Mesenteric fat pad (tissue), 1 donor: ENCODE data around the gene CDH26. TPM values are rescaled to one million over a fixed set of nuclear protein-coding genes. Genes with fewer than 3 reads are reported as not detected.

Experiments used
- DNase-seq: peaks from one replicate; pipeline ENCODE4 v3.0.0-alpha.2; 2020; ENCODE audit warnings: low spot score
- total RNA-seq: library from RNA; stranded (reverse); fragmentation: NEBNext Ultra II Directional; extraction: Animal tissue kit (Norgen Biotek cat#: 25700); gene quantifications from one replicate; pipeline ENCODE4 v1.2.1, GENCODE V29; 2021
- donor health status: DM: yes; HTN: yes; CAD: no.

CDH26 gene
- total RNA-seq, 1 donor from 2014 or later = 1.5 TPM

DNA sequence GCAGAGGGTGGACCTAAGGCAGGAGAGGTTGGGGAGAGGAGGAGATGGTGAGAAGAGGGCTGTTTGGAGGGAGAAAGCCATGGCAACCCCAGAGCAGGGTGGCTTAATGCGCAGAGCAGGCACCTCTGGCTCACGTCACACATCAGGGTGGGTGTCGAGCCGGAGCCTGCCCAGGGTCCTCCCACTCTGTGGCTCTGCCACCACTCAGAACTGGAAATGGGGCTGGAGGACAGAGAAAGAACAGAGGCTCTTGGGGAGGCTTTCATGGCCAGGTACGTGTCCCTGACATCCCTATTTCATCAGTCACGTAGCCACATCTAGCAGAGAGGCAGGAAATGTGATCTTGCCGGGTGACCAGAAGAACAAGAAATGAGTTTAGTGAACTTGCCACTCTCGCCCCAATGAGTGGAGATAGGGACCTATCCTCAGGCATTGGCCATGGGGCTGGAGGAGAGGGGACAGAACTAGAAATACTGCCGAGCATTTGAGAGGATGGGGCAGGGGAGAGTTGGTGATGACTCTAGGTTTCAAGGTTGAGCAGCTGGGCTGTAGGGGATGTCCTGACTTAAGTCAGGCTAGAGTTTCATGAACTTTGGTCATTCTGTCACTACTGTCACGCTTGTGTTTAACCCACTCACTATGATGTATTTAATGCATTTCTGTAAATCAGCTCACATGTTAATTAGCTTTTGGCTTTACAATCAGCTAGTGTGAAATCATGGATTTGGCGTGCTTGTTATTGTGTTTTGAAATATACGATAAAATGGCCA lies 52.7 kb downstream of the CDH26 start:
- no peak for DNase-seq

DNA sequence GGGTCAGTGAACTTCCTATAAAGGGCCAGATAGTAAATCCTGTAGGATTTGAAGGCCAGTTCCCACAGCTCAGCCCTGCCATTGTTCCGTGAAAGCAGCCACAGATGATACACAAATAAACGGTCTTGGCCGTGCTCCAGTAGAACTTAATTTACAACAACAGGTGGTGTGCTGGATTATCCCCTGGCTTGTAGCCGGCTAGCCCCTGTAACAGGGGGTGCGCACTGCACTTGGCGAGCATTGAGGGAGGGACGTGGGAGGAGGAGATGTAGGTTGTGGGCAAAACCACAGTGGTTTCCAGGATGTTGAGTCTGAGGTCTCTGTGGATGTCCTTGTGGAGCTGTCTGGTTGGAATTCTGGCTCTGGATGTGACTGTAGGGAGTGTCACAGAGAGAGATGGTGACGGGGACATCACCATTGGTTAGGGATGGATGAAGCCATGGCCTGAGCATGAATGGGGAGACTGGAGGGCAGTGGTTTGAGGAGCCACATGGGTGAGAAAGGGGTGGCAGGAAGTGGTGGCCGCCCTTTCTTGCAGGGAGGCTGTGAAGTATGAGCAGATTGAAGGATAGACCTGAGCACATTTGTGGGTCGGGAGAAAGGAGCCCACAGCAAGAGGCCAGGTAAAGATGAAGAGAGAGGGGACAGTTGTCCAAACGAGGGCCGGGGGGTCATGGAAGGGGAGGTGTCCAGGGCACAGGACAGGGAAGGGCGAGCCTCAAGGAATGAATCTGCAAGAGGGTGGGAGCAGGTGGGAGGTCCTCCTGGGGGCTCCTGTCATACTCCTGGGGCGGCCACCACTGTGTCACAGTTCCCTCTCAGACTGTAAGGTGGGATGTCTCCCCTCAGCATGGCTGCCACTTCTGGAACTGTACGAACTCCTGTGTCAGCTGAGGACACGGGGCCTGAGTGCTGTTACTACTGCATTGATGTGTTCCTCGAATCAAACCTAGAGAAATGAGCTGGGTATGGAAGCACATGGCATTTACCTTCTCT lies 53.6 kb downstream of the CDH26 start:
- DNase-seq = no peak

DNA sequence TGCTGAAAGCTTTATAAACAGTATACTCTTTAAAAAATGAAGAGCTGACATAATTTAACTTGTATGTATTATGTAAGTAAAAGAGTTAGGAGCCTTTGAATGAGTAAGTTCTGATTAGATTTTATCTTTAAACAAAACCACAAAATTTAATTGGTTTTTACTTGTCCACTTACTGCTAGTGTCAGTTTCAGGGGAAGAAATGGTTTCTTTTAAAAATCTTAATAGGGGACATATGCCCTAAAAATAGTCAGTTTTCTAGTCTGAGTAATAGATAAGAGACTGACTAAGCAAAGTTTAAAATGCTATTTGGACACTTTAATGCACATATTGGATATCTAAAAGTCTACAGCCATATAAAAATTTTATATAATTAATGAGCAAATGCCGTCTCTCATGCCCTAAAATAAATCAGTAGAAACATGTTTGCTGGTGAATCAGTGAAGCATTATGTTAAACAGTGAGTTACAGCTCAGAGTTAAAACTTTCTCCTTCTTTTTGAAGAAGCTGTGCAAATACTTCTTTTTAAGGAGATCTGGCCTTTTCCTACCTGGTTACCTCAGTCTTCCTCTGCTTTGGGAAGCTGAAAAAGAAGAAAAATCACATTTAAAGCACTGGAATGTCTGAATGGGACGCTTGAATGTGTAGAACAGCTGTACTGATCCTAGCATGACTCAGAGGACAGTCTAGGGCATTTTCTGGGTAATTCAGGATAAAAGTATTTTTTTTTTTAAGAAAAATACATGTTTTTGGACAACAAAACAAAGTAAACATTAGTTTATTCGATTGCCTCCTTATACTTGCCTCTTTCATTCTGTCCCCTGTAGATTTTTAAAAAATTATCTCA lies 55.3 kb downstream of the CDH26 start:
- no peak for DNase-seq

DNA sequence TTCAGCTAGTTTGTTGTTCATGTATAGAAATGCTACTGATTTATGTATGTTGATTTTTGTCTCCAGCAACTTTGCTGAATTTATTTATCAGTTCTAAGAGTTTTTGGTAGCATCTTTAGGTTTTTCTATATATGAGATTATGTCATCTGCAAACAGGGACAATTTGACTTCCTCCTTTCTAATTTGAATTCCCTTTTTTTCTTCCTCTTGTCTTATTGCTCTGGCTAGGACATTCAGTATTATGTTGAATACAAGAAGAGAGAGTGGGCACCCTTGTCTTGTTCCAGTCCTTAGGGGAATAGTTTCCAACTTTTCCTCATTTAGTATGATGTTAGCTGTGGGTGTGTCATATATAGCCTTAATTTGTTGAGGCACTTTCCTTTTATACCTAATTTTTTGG lies 58.2 kb downstream of the CDH26 start:
- DNase-seq = no peak

DNA sequence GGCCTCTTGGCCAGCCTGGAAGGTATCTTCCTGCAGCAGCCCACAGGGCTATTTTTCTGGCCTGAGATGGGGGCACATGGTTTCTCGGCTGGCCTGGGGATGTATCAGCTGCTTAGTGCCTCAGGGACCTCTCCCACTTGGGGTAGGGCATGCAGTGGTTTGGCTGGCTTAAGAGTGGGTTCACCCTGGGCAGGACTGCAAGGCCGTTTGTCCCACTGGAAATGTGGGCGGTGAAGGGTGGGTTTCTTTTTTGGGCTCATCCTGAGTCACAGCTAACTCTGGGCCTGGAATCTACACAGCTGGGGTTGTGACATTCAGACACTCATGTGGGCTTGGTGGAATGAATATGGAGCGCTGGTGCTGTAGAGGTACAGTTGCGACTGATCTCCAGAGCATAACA lies 62.0 kb downstream of the CDH26 start:
- DNase-seq = no peak

DNA sequence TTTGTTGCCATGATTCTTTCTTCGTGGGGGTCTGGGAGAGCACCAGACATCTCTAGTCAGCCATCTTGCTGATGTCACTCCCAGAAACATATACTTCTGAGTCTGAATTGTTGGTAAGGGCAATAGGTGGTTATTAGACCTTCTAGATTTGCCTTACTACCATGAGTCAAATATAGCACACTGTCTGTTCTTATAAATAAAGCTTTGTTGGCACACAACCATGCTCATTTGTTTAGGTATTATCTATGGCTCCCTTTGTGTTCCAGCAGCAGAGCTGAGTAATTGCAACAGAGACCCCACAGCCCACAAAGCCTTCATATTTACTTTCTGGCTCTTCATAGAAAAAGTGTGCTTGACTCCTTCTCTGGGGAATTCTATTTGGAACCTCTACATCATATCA lies 62.9 kb downstream of the CDH26 start:
- no peak for DNase-seq

DNA sequence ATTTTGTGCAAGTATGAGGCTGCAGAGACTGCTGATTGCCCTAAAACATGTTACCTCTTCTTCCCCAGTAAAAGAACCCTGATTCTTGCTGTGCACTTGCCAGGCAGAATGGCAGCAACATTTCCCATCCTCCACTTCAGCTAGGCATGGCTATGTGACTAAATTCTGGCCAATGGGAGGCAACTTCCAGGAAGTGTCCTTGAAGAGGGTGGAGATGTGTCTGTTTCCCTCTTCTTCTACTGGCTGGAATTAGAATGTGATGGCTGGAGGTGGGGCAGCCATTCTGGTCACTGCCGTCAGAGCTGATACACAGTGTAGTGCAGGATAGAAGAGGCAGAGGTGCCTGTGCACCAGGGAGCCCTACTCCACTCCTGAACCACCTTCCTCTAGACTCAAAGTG lies 64.6 kb downstream of the CDH26 start:
- DNase-seq = no peak

DNA sequence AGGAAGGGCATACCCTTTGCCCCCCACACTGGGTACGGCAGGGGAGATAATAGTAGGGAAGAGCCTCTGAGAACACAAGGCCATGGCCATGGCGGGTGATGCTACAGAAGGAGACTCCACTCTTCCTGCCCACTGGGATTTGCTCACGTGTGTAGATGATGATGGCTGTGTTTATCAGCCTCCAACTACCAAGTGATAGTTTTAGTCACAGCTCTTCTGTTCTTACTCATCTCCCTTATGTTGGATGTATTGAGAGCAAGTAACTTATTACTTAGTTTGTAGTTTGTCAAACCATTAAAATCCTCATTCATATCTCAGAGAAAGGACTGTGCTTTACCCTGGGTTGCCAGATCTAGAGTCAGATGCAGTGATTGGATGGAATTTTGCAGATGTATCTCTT lies 66.0 kb downstream of the CDH26 start:
- no peak for DNase-seq

DNA sequence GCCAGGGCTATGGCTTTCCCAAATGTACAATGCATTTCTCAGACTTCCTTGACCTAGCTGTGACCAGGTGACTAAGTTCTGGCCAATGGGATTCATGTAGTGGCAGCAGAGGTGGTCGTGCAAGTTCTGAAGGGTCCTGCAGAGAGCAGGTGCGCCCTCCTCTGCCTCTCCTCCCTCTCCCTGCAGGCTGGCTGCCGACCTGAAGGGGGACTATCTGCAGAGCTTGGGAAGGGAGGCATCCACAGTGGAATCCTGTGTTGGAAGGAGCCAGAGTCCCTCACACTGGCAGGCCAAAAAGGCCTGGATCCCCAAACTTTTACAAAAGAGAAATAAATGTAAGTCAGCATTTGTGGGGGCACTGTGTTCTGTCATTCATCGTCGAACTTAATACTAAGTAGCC lies 66.6 kb downstream of the CDH26 start:
- DNase-seq = no peak

DNA sequence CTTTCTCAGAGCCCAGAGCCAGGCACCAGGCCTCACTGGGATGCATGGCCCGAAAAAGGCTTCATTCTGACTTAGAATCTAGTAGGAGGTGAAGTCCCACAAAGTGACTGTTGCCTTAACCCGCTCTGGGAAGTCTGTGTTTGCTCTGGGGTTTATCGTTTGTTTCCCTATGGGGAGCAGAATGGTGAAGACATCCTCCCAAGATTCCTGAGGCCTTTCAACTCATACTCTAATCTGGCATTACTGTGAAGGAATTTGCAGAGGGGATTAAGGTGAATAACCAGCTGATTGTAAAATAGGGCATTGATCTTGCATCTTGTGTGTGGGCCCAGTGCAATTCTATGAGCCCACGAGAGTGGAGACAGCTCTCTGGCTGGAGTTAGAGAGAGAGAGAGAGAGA lies 67.8 kb downstream of the CDH26 start:
- DNase-seq = no peak

DNA sequence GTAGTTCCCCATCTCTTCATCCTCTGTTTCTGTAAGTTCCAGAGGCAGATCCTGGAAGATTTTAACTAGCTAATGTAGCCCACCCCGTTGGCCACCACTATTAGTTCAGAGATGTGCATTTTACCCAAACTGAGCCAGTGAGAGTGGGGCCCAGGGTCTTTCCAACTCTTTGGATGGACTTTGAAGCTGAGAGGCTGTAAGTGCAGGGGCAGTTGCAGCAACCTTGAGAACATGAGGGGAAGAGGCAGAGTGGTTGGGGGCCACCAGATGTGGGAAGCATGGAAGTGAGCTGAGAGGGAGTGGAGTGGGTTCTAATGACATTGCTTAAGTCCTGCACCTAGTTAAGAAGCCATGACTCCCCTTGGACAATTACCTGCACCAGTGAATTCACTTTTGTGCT lies 72.2 kb downstream of the CDH26 start:
- no peak for DNase-seq

DNA sequence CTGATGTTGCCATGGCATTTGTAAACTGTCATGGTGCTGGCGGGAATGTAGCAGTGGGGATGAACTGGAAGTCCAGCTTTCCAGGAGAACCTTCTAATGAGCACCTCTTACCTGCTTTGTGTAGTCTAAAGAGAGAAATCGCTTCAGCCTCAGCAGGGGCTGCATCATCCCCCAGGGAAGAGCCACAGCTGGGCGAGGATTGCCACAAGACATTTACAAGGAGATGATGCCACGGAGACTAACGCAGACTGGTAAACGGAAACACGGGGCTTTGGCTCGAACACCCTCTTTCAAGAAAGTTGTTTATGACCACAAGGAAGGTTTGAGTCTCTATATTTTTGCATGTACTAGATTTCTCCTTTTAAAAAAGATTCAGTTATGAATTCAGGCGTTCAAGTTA lies 72.9 kb downstream of the CDH26 start:
- DNase-seq = no peak

DNA sequence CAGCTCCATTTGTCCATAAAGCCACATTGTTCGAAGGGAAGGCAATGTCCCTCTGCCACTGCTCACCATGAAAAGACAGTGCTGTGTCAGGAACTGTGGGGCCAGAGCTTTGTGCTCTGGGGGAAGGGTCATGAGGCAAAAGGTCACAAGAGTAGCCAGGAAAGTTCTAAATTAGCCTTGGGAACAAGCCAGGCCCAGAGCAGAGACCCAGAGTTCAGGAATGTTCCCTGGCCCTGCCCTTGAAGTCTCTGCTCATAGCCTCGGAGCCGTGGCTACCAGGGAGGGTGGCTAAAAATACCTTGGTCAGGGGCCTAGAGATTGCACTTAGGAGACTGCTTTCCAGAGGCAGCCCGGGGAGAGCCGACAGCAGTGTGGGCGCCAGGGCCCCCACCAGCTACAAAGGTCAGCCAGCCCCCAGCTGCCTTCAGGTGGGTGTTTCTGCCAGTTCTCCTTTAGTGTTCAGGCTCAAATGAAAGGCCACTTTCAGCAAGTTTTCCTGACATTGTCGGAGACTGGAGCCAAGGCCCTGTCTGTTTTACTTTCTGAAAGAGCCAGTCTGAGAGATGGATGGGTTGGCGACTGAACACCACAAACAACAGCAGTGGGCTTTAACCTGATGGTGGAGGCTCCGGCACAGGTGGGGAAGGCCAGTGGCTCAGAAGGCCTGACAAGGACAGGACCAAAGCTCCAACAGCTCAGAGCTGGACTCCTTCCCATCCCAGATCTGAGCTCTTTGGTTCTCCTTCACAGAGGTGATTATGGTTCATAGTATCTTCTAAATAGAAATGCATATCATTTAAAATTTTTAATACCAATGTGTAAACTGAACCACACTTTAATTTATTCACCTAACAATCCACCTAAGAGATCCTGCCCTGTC lies 76.2 kb downstream of the CDH26 start:
- DNase-seq = no peak

DNA sequence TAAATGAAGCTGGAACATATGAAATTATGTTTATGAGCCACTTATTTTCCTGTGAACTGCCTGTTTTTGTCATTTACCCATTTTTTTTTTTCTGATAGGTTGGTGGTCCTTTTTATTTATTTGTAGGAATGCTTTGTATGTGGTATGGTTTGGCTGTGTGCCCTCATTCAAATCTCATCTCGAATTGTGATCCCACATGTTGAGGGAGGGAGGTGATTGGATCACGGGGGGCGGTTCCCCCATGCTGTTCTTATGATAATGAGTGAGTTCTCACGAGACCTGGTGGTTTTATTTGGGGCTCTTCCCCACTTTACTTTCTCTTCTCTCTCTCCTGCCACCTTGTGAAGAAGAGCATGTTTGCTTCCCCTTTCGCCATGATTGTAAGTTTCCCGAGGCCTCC lies 77.3 kb downstream of the CDH26 start:
- DNase-seq = no peak

DNA sequence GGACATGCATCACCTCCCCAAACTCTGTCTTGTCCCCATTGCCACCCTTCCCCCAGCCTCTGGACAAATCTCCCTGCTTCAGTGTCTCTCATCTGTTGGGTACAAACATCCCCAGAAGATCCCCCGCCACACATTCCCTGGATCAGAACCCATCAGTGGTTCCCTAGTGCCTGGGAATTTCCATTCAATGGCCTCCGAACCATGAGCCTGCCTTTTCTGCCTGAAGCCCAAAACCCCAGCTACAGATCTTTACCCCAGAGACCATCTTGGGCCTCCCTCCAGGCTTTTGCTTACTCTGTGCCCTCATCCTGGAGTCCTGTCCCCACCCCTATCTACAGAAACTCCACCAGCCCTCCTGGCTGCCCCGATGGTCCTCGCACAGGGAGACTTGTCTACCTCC lies 78.1 kb downstream of the CDH26 start:
- DNase-seq = no peak

DNA sequence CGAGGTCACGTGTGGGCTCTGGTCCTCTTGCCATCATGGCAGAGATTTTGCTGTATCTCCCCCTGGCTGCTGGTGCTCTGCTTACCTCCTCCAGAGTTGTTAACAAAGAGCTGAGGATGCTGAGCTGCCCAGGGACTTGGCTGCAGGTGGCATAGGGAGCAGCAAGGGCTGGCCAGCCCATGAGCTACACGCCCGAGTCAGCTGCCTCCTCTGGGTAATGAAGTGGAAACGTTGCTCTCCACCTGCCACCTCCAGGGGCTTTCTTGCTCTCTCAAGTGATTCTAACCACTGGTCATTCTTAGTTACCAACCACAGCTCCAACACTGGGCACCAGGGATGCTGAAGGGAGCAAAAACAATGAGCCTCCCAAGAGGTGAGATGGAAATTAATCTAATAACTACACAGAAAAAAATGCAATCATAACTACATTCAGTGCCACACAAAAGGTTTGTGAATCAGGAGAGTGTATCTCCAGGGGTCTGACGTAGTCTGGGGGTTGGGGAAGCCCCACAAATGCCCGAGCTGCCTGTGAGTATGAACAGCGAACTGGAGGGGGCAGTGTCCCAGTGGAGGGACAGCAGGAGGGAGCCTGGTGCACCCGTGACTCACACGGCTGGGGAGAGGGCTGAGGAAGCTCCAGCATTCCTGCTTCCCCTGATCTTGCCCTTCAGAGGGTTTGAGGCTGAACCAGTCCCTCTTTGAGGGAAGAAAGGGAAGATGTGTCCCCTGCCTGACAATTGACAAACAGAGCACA lies 78.7 kb downstream of the CDH26 start:
- DNase-seq = no peak

DNA sequence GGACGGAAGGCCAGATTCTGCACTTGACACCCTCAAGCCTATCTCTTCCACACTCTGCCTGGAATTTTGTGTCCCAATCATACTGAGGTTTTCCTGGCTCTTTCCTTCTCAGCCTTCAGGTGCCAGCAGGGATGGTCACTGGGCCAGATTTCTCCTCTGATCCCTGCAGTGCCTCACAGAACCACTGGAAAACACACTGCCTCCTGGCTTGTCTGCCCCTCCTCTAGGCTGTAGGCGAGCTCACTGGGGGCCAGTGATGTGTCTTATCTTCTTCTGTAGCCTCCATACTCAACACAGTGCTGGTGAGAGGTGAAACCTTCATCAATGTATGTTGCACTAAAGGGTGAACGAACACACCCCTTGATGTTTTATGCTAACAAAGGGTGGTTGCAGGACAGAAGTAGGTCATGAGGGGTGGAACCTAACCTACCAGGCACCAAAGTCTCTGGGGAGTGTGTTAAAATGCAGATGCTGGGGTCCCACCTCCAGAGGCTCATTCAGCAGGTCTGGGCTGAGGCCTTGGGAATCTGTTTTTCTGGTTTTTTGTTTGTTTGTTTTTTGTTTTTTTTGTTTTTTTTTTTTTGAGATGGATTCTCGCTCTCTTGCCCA lies 80.3 kb downstream of the CDH26 start:
- DNase-seq = no peak

DNA sequence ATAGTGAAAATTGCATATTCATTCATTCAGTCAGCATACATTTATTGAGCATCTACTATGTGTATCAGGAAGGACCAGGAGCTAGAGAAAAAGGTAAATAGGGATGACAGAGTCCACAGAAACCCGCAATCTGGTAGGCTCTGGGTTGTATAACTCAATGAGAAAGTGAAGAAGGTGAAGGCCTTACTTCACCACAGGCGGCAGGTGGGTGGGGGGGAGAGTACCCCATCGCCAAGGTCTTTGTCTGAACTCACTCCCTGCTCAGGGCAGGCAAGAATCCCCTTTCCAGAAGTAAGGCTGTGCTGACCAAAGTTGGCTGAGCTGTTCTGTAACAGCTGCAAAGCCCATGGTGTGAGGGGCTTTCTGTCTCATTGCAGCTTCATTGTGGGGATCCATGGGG lies 81.3 kb downstream of the CDH26 start:
- no peak for DNase-seq

DNA sequence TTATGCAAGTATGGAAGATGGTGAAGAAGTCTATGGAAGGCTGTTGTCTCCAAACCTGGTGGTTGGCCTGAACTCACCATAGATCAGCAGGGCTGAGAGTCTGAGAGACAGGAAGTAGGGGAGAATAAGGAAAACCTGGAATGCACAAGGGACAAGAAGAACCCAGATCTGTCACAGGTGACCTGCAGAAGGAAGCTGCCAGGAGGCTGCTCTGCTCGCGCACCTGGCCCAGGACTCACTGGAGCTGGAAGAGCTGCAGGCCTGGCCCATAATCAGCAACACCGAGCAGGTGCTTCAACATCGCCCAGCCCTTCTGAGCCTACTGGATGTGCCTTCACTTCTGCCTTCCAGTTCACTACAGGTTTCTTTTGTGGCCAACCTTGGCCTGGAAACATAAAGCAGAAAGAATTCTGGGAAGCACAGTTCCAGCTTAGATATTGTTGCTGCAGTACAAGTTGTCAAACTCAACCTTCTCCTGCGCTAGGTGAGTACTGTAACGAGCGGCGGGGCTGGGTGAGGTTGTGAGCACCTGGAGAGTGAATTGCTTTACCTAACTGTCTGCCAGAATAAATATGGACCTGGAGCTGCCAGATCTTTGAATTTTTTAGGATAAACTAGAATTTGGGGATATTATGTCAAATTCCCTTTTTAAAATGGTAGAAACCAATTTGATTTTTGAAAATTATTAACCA lies 82.4 kb downstream of the CDH26 start:
- no peak for DNase-seq
